PFSK-1 (cell line): ENCODE results near the gene C14orf119.

Source experiments
- FOXP2 ChIP-seq: optimal IDR thresholded peaks from 2 replicates; pipeline ENCODE3; 2011; ENCODE audit warnings: borderline replicate concordance, control low read depth, inconsistent platforms; ENCODE audit not compliant: insufficient read depth; ENCODE audit errors: extremely low read length, extremely low read depth
- POLR2AphosphoS5 ChIP-seq: IDR thresholded peaks from 2 replicates; pipeline ENCODE4 v1.6.1; 2012; ENCODE audit warnings: low read depth, mild to moderate bottlenecking, control low read depth, low read length, moderate library complexity
- SIN3A ChIP-seq: IDR thresholded peaks from 2 replicates; pipeline ENCODE4 v1.6.1; 2012; ENCODE audit warnings: mild to moderate bottlenecking, low read length, moderate library complexity, borderline replicate concordance; ENCODE audit not compliant: insufficient read depth
- TAF1 ChIP-seq: IDR thresholded peaks from 2 replicates; pipeline ENCODE4 v1.6.1; 2012; ENCODE audit warnings: low read length, control low read depth, borderline replicate concordance; ENCODE audit not compliant: insufficient read depth
- TF ChIP-seq, protein P1 (sequence below), 2 experiments: IDR thresholded peaks; 2 replicates each; pipeline versions ENCODE4 v1.6.1 to v1.8.0; 2011 to 2012; ENCODE audit warnings: low read depth in 2 of 2, low read length in 2 of 2, control low read depth in 1 of 2, inconsistent platforms in 1 of 2, mild to moderate bottlenecking in 1 of 2, moderate library complexity in 1 of 2; ENCODE audit not compliant: insufficient read depth in 1 of 2

Gene C14orf119

GRCh38 chr14:23132970-23133369 lies 37.7 kb downstream of the C14orf119 start:
- TF ChIP-seq TAF1 (no peak), SIN3A (no peak), FOXP2 (no peak), POLR2AphosphoS5 (no peak)
- TF ChIP-seq, protein P1, sequence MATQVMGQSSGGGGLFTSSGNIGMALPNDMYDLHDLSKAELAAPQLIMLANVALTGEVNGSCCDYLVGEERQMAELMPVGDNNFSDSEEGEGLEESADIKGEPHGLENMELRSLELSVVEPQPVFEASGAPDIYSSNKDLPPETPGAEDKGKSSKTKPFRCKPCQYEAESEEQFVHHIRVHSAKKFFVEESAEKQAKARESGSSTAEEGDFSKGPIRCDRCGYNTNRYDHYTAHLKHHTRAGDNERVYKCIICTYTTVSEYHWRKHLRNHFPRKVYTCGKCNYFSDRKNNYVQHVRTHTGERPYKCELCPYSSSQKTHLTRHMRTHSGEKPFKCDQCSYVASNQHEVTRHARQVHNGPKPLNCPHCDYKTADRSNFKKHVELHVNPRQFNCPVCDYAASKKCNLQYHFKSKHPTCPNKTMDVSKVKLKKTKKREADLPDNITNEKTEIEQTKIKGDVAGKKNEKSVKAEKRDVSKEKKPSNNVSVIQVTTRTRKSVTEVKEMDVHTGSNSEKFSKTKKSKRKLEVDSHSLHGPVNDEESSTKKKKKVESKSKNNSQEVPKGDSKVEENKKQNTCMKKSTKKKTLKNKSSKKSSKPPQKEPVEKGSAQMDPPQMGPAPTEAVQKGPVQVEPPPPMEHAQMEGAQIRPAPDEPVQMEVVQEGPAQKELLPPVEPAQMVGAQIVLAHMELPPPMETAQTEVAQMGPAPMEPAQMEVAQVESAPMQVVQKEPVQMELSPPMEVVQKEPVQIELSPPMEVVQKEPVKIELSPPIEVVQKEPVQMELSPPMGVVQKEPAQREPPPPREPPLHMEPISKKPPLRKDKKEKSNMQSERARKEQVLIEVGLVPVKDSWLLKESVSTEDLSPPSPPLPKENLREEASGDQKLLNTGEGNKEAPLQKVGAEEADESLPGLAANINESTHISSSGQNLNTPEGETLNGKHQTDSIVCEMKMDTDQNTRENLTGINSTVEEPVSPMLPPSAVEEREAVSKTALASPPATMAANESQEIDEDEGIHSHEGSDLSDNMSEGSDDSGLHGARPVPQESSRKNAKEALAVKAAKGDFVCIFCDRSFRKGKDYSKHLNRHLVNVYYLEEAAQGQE (IDR thresholded peaks at IDR 0.05; ENCODE audit: insufficient read depth in 1 of 2, low read depth in 2 of 2, low read length in 2 of 2), result no peak

GRCh38 chr14:23136566-23137133 lies 41.3 kb downstream of the C14orf119 start:
- TF ChIP-seq POLR2AphosphoS5 (no peak), TAF1 (no peak), SIN3A (no peak), FOXP2 (no peak)
- TF ChIP-seq, protein P1 (IDR thresholded peaks at IDR 0.05; ENCODE audit: insufficient read depth in 1 of 2, low read depth in 2 of 2, low read length in 2 of 2), result no peak

GRCh38 chr14:23137192-23137812 lies 42.0 kb downstream of the C14orf119 start:
- TF ChIP-seq, protein P1 (IDR thresholded peaks at IDR 0.05; ENCODE audit: insufficient read depth in 1 of 2, low read depth in 2 of 2, low read length in 2 of 2), result no peak
- no peak for TF ChIP-seq FOXP2

GRCh38 chr14:23137813-23138535 lies 42.7 kb downstream of the C14orf119 start:
- TF ChIP-seq SIN3A, result no peak
- TF ChIP-seq, protein P1 (IDR thresholded peaks at IDR 0.05; ENCODE audit: insufficient read depth in 1 of 2, low read depth in 2 of 2, low read length in 2 of 2), result no peak
- no peak for TF ChIP-seq TAF1
- no peak for TF ChIP-seq POLR2AphosphoS5
